SK-N-MC (cell line): Measurements from ENCODE around the gene GSK3A.

Experiments
- EZH2 ChIP-seq: fragments of 200-600 bp; sonication (generic); IDR thresholded peaks from one replicate; pipeline ENCODE4 v1.6.1; 2017; ENCODE audit warnings: antibody characterized with exemption
- POLR2AphosphoS5 ChIP-seq: IDR thresholded peaks from 2 replicates; pipeline ENCODE4 v1.6.1; 2012; ENCODE audit warnings: mild to moderate bottlenecking, low read depth, low read length, borderline replicate concordance

DNA sequence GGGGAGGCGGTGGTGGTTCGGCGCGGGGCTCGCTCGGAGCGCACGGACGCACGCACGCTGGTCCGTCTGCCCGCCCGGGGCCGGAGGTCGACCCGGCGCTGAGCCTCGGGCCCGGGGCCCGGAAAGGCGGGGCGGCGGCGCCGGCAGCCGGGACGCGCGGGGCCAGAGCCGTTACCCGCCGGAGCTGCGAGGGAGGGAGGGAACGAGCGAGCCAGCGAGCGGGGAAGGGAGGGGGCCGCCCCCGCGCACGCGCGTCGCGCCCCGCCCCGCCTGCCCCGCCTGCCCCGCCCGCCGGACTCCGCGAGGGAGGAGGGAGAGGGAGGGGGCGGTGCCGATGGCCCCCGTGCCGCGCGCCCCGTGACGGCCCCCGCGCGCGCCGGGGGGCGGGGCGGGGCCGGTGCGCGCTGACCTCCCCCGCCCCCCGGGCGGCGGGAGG, 41.7 kb upstream of the GSK3A start:
- TF ChIP-seq EZH2 (no peak), POLR2AphosphoS5 (no peak)
